ENCODE measurements around the gene ATP1A1.

Gene ATP1A1

GRCh38 chr1:116365857-116366256 lies 7.2 kb upstream of the ATP1A1 start:
- no peak overlapping the region for H3K4me3 ChIP-seq (ENCODE audit: low read depth, low read length)
- DNase-seq (ENCODE audit: low read depth) = no peak

- H3K4me3 ChIP-seq (ENCODE audit: low read depth, low read length) = no peak overlapping the region
- no peak for DNase-seq (ENCODE audit: low read depth)
Measured at GRCh38 chr1:116367256-116367945, 5.6 kb upstream of the ATP1A1 start.

- no peak overlapping the region for H3K4me3 ChIP-seq (ENCODE audit: low read depth, low read length)
- DNase-seq (ENCODE audit: low read depth) = no peak
Measured at GRCh38 chr1:116368241-116368640, 4.8 kb upstream of the ATP1A1 start.

- DNase-seq (ENCODE audit: low read depth) = no peak
- no peak overlapping the region for H3K4me3 ChIP-seq (ENCODE audit: low read depth, low read length)
Measured at GRCh38 chr1:116370181-116370580, 2.9 kb upstream of the ATP1A1 start.

- DNase-seq (ENCODE audit: low read depth) = no peak
- H3K4me3 ChIP-seq (ENCODE audit: low read depth, low read length) = no peak overlapping the region
Measured at GRCh38 chr1:116371752-116372151, 1.3 kb upstream of the ATP1A1 start.

- H3K4me3 ChIP-seq (ENCODE audit: low read depth, low read length) = peak overlapping the region; percentile 92
- no peak for DNase-seq (ENCODE audit: low read depth)
Measured at GRCh38 chr1:116372191-116372590, 853 bp upstream of the ATP1A1 start.

GRCh38 chr1:116373431-116374352 lies 648 bp downstream of the ATP1A1 start:
- H3K4me3 ChIP-seq (ENCODE audit: low read depth, low read length) = peak overlapping the region; percentile 92
- no peak for DNase-seq (ENCODE audit: low read depth)

- peak overlapping the region; percentile 92 for H3K4me3 ChIP-seq (ENCODE audit: low read depth, low read length)
- no peak for DNase-seq (ENCODE audit: low read depth)
Measured at GRCh38 chr1:116374353-116375147, 1.5 kb downstream of the ATP1A1 start.

- DNase-seq (ENCODE audit: low read depth) = no peak
- peak overlapping the region; percentile 92 for H3K4me3 ChIP-seq (ENCODE audit: low read depth, low read length)
Measured at GRCh38 chr1:116375148-116375886, 2.3 kb downstream of the ATP1A1 start.

GRCh38 chr1:116375887-116376728 lies 3.1 kb downstream of the ATP1A1 start:
- DNase-seq (ENCODE audit: low read depth) = peak; percentile 85
- H3K4me3 ChIP-seq (ENCODE audit: low read depth, low read length) = peak overlapping the region; percentile 92

- H3K4me3 ChIP-seq (ENCODE audit: low read depth, low read length) = no peak overlapping the region
- no peak for DNase-seq (ENCODE audit: low read depth)
Measured at GRCh38 chr1:116376729-116377086, 3.7 kb downstream of the ATP1A1 start.

- peak overlapping the region; percentile 23 for H3K4me3 ChIP-seq (ENCODE audit: low read depth, low read length)
- peak; percentile 90 for DNase-seq (ENCODE audit: low read depth)
Measured at GRCh38 chr1:116377541-116378529, 4.8 kb downstream of the ATP1A1 start.

- no peak overlapping the region for H3K4me3 ChIP-seq (ENCODE audit: low read depth, low read length)
- no peak for DNase-seq (ENCODE audit: low read depth)
Measured at GRCh38 chr1:116379057-116379630, 6.1 kb downstream of the ATP1A1 start.

GRCh38 chr1:116379674-116380498 lies 6.8 kb downstream of the ATP1A1 start:
- no peak for DNase-seq (ENCODE audit: low read depth)
- H3K4me3 ChIP-seq (ENCODE audit: low read depth, low read length) = no peak overlapping the region

- DNase-seq (ENCODE audit: low read depth) = no peak
- H3K4me3 ChIP-seq (ENCODE audit: low read depth, low read length) = no peak overlapping the region
Measured at GRCh38 chr1:116380499-116381242, 7.6 kb downstream of the ATP1A1 start.

GRCh38 chr1:116382321-116382720 lies 9.3 kb downstream of the ATP1A1 start:
- no peak for DNase-seq (ENCODE audit: low read depth)
- no peak overlapping the region for H3K4me3 ChIP-seq (ENCODE audit: low read depth, low read length)

Measured in skeletal muscle cell (primary cell).